Measurements from ENCODE around the gene OGFRL1.

The OGFRL1 gene

GRCh38 chr6:71334768-71335167 is 46.2 kb downstream of the OGFRL1 start:
- no peak for DNase-seq

GRCh38 chr6:71335544-71335943 is 46.9 kb downstream of the OGFRL1 start:
- no peak for DNase-seq

- no peak for DNase-seq
These were observed 48.3 kb downstream of the OGFRL1 start for GRCh38 chr6:71336901-71337300.

- DNase-seq: no peak
These were observed 50.1 kb downstream of the OGFRL1 start for GRCh38 chr6:71338540-71339316.

- DNase-seq: no peak
These were observed 54.2 kb downstream of the OGFRL1 start for GRCh38 chr6:71342772-71343171.

- DNase-seq: no peak
These were observed 57.1 kb downstream of the OGFRL1 start for GRCh38 chr6:71345476-71346333.

- DNase-seq: no peak
These were observed 57.7 kb downstream of the OGFRL1 start for GRCh38 chr6:71346334-71346694.

- DNase-seq: no peak
These were observed 58.5 kb downstream of the OGFRL1 start for GRCh38 chr6:71347119-71347518.

- DNase-seq: no peak
These were observed 60.8 kb downstream of the OGFRL1 start for GRCh38 chr6:71349395-71349794.

GRCh38 chr6:71349976-71350615 is 61.5 kb downstream of the OGFRL1 start:
- DNase-seq: no peak

- no peak for DNase-seq
These were observed 62.6 kb downstream of the OGFRL1 start for GRCh38 chr6:71351190-71351589.
